H1 (cell line): ENCODE data around the gene IL17RA. TPM values are rescaled to one million over a fixed set of nuclear protein-coding genes. Genes with fewer than 3 reads are reported as not detected.
A peak's percentile ranks its signal among the peaks of the same experiment; 100 is the strongest.

Source experiments
- CTCF ChIA-PET: fragments of 300-600 bp; sonication (Branson Sonifier 250); formaldehyde crosslinking; loops from one replicate; lab custom pipeline; 2021; ENCODE audit not compliant: partially characterized antibody; lab: Charles Lee
- POLR2A ChIA-PET: fragments of 300-600 bp; sonication (Branson Sonifier 250); formaldehyde crosslinking; loops from one replicate; lab custom pipeline; 2021; ENCODE audit warnings: inconsistent platforms; ENCODE audit not compliant: partially characterized antibody; lab: Charles Lee
- DNase-seq, 2 experiments: peaks; one replicate each; pipeline versions ENCODE4 v3.0.0 to v3.0.0-alpha.2; 2010 to 2022; ENCODE audit warnings: low spot score in 2 of 2, low read depth in 1 of 2, mixed read lengths in 1 of 2
- FAIRE-seq: peaks from 2 replicates; lab custom pipeline; 2011; peaks lifted over from hg19 to GRCh38; lab: Jason Lieb, UNC
- H2AFZ ChIP-seq: 2 replicates; pipeline ENCODE4 v1.8.1; 2012; ENCODE audit warnings: low read length, inconsistent platforms
- H2AK5ac ChIP-seq: 2 replicates; pipeline ENCODE4 v1.6.1; 2013; ENCODE audit warnings: low read depth, low read length
- H2BK120ac ChIP-seq: replicated peaks from 2 replicates; pipeline ENCODE3; 2013; ENCODE audit warnings: low read depth, low read length, inconsistent platforms
- H2BK12ac ChIP-seq: 2 replicates; pipeline ENCODE4 v1.6.1; 2013; ENCODE audit warnings: low read depth, low read length
- H2BK15ac ChIP-seq: 2 replicates; pipeline ENCODE4 v1.6.1; 2013; ENCODE audit warnings: low read length
- H2BK20ac ChIP-seq: 2 replicates; pipeline ENCODE4 v1.6.1; 2013; ENCODE audit warnings: low read length
- H2BK5ac ChIP-seq: 2 replicates; pipeline ENCODE4 v1.6.1; 2013; ENCODE audit warnings: low read depth, low read length
- H3K14ac ChIP-seq: 2 replicates; pipeline ENCODE4 v1.6.1; 2013; ENCODE audit warnings: inconsistent platforms; ENCODE audit not compliant: insufficient read length
- H3K18ac ChIP-seq: 2 replicates; pipeline ENCODE4 v1.6.1; 2013; ENCODE audit warnings: low read length; ENCODE audit errors: extremely low read depth
- H3K23ac ChIP-seq: 2 replicates; pipeline ENCODE4 v1.6.1; 2013; ENCODE audit warnings: inconsistent platforms; ENCODE audit not compliant: insufficient read length
- H3K23me2 ChIP-seq: 2 replicates; pipeline ENCODE4 v1.6.1; 2013; ENCODE audit warnings: low read depth, low read length
- H3K27ac ChIP-seq: 2 replicates; pipeline ENCODE4 v1.6.1; 2011; ENCODE audit warnings: low read depth, low read length, inconsistent platforms
- H3K27me3 ChIP-seq, 4 experiments: replicated peaks in 1 of 4; 1 replicate in 1 of 4; 2 replicates in 3 of 4; pipeline versions ENCODE4 v1.6.1 to v1.8.1; 2011 to 2013; ENCODE audit warnings: low read length in 3 of 4, mild to moderate bottlenecking in 3 of 4, inconsistent platforms in 2 of 4, mixed read lengths in 2 of 4, moderate library complexity in 1 of 4; ENCODE audit not compliant: control insufficient read depth in 3 of 4, insufficient read depth in 3 of 4; ENCODE audit errors: extremely low read depth in 1 of 4
- H3K36me3 ChIP-seq, 4 experiments: 2 replicates each; pipeline versions ENCODE4 v1.6.1 to v1.8.1; 2011 to 2013; ENCODE audit warnings: mild to moderate bottlenecking in 4 of 4, low read length in 3 of 4, moderate library complexity in 2 of 4, control low read depth in 1 of 4, inconsistent platforms in 1 of 4; ENCODE audit not compliant: insufficient read depth in 4 of 4, control insufficient read depth in 2 of 4
- H3K4ac ChIP-seq: replicated peaks from 2 replicates; pipeline ENCODE3; 2013; ENCODE audit warnings: low read length, low read depth, mixed read lengths, inconsistent platforms; ENCODE audit not compliant: insufficient read length
- H3K4me1 ChIP-seq, 4 experiments: replicated peaks in 1 of 4; 1 replicate in 1 of 4; 2 replicates in 3 of 4; pipeline versions ENCODE4 v1.6.1 to v1.8.1; 2011 to 2013; ENCODE audit warnings: low read length in 3 of 4, inconsistent platforms in 2 of 4, mixed read lengths in 1 of 4; ENCODE audit not compliant: insufficient read depth in 4 of 4, control insufficient read depth in 3 of 4
- H3K4me2 ChIP-seq, 2 experiments: 2 replicates each; pipeline versions ENCODE4 v1.6.1 to v1.8.1; 2011 to 2013; ENCODE audit warnings: low read depth in 2 of 2, low read length in 2 of 2, control low read depth in 1 of 2, inconsistent platforms in 1 of 2, mild to moderate bottlenecking in 1 of 2; ENCODE audit not compliant: insufficient read depth in 1 of 2
- H3K4me3 ChIP-seq, 4 experiments: fragments of 200-600, 300-600 bp in 1 of 4; sonication (generic), shearing (Covaris generic), sonication (Bioruptor Twin) in 1 of 4; 2 replicates each; pipeline versions ENCODE4 v1.5.1 to v1.8.1; 2011 to 2016; ENCODE audit warnings: low read length in 4 of 4, low read depth in 3 of 4, control low read depth in 2 of 4, inconsistent platforms in 2 of 4, mild to moderate bottlenecking in 2 of 4, mixed read lengths in 1 of 4, moderate library complexity in 1 of 4; ENCODE audit not compliant: insufficient read depth in 2 of 4; ENCODE audit errors: extremely low read depth in 1 of 4
- H3K56ac ChIP-seq: replicated peaks from 2 replicates; pipeline ENCODE3; 2013; ENCODE audit warnings: low read depth, mild to moderate bottlenecking, mixed read lengths, low read length, inconsistent platforms; ENCODE audit not compliant: insufficient read length
- H3K79me1 ChIP-seq: 2 replicates; pipeline ENCODE4 v1.6.1; 2013; ENCODE audit warnings: low read depth, low read length, control low read depth
- H3K79me2 ChIP-seq, 2 experiments: 2 replicates each; pipeline versions ENCODE4 v1.6.1 to v1.8.1; 2012 to 2013; ENCODE audit warnings: low read length in 2 of 2, mild to moderate bottlenecking in 2 of 2, inconsistent platforms in 1 of 2; ENCODE audit not compliant: insufficient read depth in 2 of 2, control insufficient read depth in 1 of 2
- H3K9ac ChIP-seq, 4 experiments: replicated peaks in 1 of 4; 1 replicate in 1 of 4; 2 replicates in 3 of 4; pipeline versions ENCODE4 v1.6.1 to v1.8.1; 2011 to 2013; ENCODE audit warnings: low read depth in 3 of 4, low read length in 3 of 4, control low read depth in 2 of 4, mild to moderate bottlenecking in 2 of 4, moderate library complexity in 2 of 4, inconsistent platforms in 1 of 4; ENCODE audit errors: extremely low read depth in 1 of 4
- H3K9me3 ChIP-seq, 2 experiments: 2 replicates each; pipeline versions ENCODE4 v1.6.1 to v1.8.1; 2012 to 2013; ENCODE audit warnings: mild to moderate bottlenecking in 2 of 2, moderate library complexity in 2 of 2, control low read depth in 1 of 2, inconsistent platforms in 1 of 2, low read depth in 1 of 2, low read length in 1 of 2, mixed read lengths in 1 of 2; ENCODE audit not compliant: insufficient read depth in 2 of 2
- H4K20me1 ChIP-seq, 2 experiments: replicated peaks in 1 of 2; 2 replicates each; pipeline versions ENCODE3 to v1.8.1; 2011 to 2013; ENCODE audit warnings: inconsistent platforms in 2 of 2, low read length in 2 of 2, mild to moderate bottlenecking in 1 of 2; ENCODE audit not compliant: insufficient read depth in 2 of 2, control insufficient read depth in 1 of 2
- H4K5ac ChIP-seq: 2 replicates; pipeline ENCODE4 v1.6.1; 2013; ENCODE audit warnings: low read length, low read depth, mixed read lengths, inconsistent platforms; ENCODE audit not compliant: insufficient read length
- H4K8ac ChIP-seq: 2 replicates; pipeline ENCODE4 v1.8.0; 2013; ENCODE audit warnings: mild to moderate bottlenecking, moderate library complexity, low read length, inconsistent platforms; ENCODE audit not compliant: insufficient read depth; ENCODE audit errors: extremely low read depth
- H4K91ac ChIP-seq: replicated peaks from 2 replicates; pipeline ENCODE3; 2013; ENCODE audit warnings: low read length, mixed read lengths, inconsistent platforms; ENCODE audit not compliant: insufficient read length
- WGBS, 2 experiments: shearing (Covaris generic) in 1 of 2; methylation state at CpG; one replicate each; pipeline versions ENCODE4 v1.1.6 to v1.1.7; 2013 to 2015; ENCODE audit warnings: low lambda C conversion rate in 2 of 2, mixed read lengths in 2 of 2, inconsistent platforms in 1 of 2, low coverage in 1 of 2, missing lambda C conversion rate in 1 of 2; ENCODE audit not compliant: insufficient replicate concordance in 2 of 2, insufficient coverage in 1 of 2, insufficient read length in 1 of 2; ENCODE audit errors: extremely low coverage in 1 of 2, missing lambda C conversion rate in 1 of 2; 5-methylcytosine and 5-hydroxymethylcytosine counted together
- long read RNA-seq, 2 experiments: library from RNA in 1 of 2; library from capped mRNA in 1 of 2; stranded (forward); transcript quantifications; one replicate each; pipeline ENCODE4 v2.0.0, GENCODE V29; 2021; ENCODE audit warnings: inconsistent platforms in 1 of 2
- polyA minus RNA-seq, 3 experiments: library from RNA; depleted of rRNA, polyadenylated mRNA; stranded (reverse); fragments of >200 nt; gene quantifications; 1 replicate in 2 of 3; 2 replicates in 1 of 3; pipeline ENCODE4 v1.2.3, GENCODE V29; 2011
- polyA plus RNA-seq, 7 experiments: library from polyadenylated mRNA; depleted of rRNA in 3 of 7; stranded (reverse) in 5 of 7; unstranded in 2 of 7; fragments of >200 nt in 5 of 7; fragments of 200-250 nt in 2 of 7; gene quantifications; 1 replicate in 5 of 7; 2 replicates in 1 of 7; 4 replicates in 1 of 7; pipeline versions ENCODE4 v1.2.1 to v1.2.3, GENCODE V29; 2011 to 2013; ENCODE audit warnings: missing spikeins in 2 of 7, mixed read lengths in 2 of 7
- total RNA-seq: library from RNA; stranded (reverse); fragmentation: NEBNext Ultra II Directional; extraction: Animal tissue kit (Norgen Biotek cat#: 25700); gene quantifications from 2 replicates; pipeline ENCODE4 v1.2.1, GENCODE V29; 2021
- TF ChIP-seq, protein P1 (sequence below): IDR thresholded peaks from 2 replicates; pipeline ENCODE4 v1.6.1; 2012; ENCODE audit warnings: inconsistent platforms
- TF ChIP-seq, protein P2 (sequence below): IDR thresholded peaks from 2 replicates; pipeline ENCODE4 v1.6.1; 2012; ENCODE audit warnings: low read length, inconsistent platforms

IL17RA gene, protein sequence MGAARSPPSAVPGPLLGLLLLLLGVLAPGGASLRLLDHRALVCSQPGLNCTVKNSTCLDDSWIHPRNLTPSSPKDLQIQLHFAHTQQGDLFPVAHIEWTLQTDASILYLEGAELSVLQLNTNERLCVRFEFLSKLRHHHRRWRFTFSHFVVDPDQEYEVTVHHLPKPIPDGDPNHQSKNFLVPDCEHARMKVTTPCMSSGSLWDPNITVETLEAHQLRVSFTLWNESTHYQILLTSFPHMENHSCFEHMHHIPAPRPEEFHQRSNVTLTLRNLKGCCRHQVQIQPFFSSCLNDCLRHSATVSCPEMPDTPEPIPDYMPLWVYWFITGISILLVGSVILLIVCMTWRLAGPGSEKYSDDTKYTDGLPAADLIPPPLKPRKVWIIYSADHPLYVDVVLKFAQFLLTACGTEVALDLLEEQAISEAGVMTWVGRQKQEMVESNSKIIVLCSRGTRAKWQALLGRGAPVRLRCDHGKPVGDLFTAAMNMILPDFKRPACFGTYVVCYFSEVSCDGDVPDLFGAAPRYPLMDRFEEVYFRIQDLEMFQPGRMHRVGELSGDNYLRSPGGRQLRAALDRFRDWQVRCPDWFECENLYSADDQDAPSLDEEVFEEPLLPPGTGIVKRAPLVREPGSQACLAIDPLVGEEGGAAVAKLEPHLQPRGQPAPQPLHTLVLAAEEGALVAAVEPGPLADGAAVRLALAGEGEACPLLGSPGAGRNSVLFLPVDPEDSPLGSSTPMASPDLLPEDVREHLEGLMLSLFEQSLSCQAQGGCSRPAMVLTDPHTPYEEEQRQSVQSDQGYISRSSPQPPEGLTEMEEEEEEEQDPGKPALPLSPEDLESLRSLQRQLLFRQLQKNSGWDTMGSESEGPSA
- 7.1 and 9.9 TPM in 2 replicates for total RNA-seq
- polyA plus RNA-seq (2011; rRNA removed), result 5.6 and 9.3 TPM in 2 replicates
- 5.3 TPM for polyA plus RNA-seq (2011; cell fraction: cytosol; rRNA removed)
- 9.2 TPM for polyA plus RNA-seq (2011; cell fraction: nucleus; rRNA removed)
- polyA plus RNA-seq (2012, experiment 1 of 2), result 3.9 to 4.6 TPM (median 4.5 TPM) in 4 replicates
- 4.0 TPM for polyA plus RNA-seq (2012, experiment 2 of 2)
- polyA plus RNA-seq (2013, experiment 1 of 2), result 7.6 TPM
- polyA plus RNA-seq (2013, experiment 2 of 2), result 7.6 TPM
- 7.4 and 10.6 TPM in 2 replicates for polyA minus RNA-seq (2011; rRNA and poly(A)+ RNA removed)
- polyA minus RNA-seq (2011; cell fraction: cytosol; rRNA and poly(A)+ RNA removed), result 3.4 TPM
- 5.5 TPM for polyA minus RNA-seq (2011; cell fraction: nucleus; rRNA and poly(A)+ RNA removed)
- long read RNA-seq, experiment 1, partial matches to known transcripts, result 0 of 7 reads
- long read RNA-seq, experiment 1, other reads (novel, unspliced or antisense), result 6 of 7 reads
- long read RNA-seq, experiment 2, result 0 reads

DNA sequence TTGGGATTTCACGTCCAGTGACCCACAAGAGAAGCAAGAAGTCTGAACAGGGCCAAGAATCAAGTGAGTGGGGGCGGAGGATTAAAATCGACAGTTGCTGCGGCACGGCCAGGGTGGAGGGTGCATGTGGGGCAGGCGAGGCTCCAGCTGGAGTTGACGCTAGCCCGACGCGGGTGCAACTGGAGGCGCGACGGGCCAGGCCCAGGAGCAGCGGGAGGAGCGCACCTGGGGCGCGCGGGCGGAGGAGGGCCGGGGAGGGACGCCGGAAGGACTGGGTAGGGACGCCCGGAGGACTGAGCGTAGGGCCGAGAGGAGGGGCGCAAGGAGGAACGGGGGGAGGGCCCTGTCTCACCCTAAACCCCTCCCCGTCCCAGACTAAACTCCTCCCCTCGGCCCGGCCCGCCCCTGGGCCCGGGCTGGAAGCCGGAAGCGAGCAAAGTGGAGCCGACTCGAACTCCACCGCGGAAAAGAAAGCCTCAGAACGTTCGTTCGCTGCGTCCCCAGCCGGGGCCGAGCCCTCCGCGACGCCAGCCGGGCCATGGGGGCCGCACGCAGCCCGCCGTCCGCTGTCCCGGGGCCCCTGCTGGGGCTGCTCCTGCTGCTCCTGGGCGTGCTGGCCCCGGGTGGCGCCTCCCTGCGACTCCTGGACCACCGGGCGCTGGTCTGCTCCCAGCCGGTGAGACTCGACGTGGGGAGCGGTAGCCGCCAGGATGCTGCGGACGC lies at the start of gene IL17RA:
TSS of gene IL17RA (plus strand) at position 447 of the 723 bp plus-strand sequence. CDS start at position 539, 92 bp downstream.
- Histone ChIP-seq H2BK12ac (no peak within 1 kb of the TSS), H2BK20ac (peak within 1 kb of the TSS; percentile 37; the same call in 1 of the 2 replicates), H3K79me1 (peaks cover 2% of the 10 kb centered on the region; the same call in 1 of the 2 replicates), H2BK5ac (no peak within 1 kb of the TSS), H2AK5ac (no peak within 1 kb of the TSS), H4K91ac (peak within 1 kb of the TSS; percentile 66), H3K79me2 (no peaks in the 10 kb centered on the region), H4K5ac (no peak within 1 kb of the TSS), H3K18ac (no peak within 1 kb of the TSS; the same call in none of the 2 replicates), H3K9me3 (no peaks in the 10 kb centered on the region), H2AFZ (peak within 1 kb of the TSS; percentile 66; the same call in 1 of the 2 replicates), H3K9ac (peak within 1 kb of the TSS in 2 of 4 experiments; percentile 38 to 52; a peak in 4 of 7 replicates), H3K14ac (no peak within 1 kb of the TSS), H3K4me1 (peaks cover 0 to 3% (median 2%) of the 10 kb centered on the region in 4 experiments; a peak in 4 of 7 replicates), H2BK15ac (no peak within 1 kb of the TSS; the same call in 1 of the 2 replicates), H3K36me3 (no peaks in the 10 kb centered on the region), H3K27ac (no peak within 1 kb of the TSS; the same call in 1 of the 2 replicates), H4K20me1 (peaks cover 2 to 7% of the 10 kb centered on the region in 2 experiments), H3K23me2 (peaks cover 10% of the 10 kb centered on the region; the same call in 1 of the 2 replicates), H3K4me3 (peak within 1 kb of the TSS; percentile 61 to 94 (median 68)), H4K8ac (peak within 1 kb of the TSS; percentile 89), H3K27me3 (peaks cover 9 to 32% (median 18%) of the 10 kb centered on the region in 4 experiments), H3K23ac (no peak within 1 kb of the TSS), H3K4me2 (peak within 1 kb of the TSS; percentile 85 to 92), H3K56ac (peak within 1 kb of the TSS; percentile 54), H2BK120ac (no peak within 1 kb of the TSS), H3K4ac (peak within 1 kb of the TSS; percentile 66)
- CTCF ChIA-PET, result interaction anchor here (0.8 to 2.8 kb wide), 3 partner anchors 11 to 271 kb away, joined by 3 to 17 read pairs (median 4); no protein-coding TSS in a partner anchor
- 2% methylated on average over 52 of the region's 68 CpGs; no CpG with 5 or more reads in 1 of the 2 experiments for WGBS, 2 experiments
- POLR2A ChIA-PET, result no interaction called here
- DNase-seq, result peak; percentile 79 to 95
- FAIRE-seq, result no peak
- TF ChIP-seq, protein P1, sequence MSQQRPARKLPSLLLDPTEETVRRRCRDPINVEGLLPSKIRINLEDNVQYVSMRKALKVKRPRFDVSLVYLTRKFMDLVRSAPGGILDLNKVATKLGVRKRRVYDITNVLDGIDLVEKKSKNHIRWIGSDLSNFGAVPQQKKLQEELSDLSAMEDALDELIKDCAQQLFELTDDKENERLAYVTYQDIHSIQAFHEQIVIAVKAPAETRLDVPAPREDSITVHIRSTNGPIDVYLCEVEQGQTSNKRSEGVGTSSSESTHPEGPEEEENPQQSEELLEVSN, result peak; percentile 53; the same call in 1 of the 2 replicates
- TF ChIP-seq, protein P2, sequence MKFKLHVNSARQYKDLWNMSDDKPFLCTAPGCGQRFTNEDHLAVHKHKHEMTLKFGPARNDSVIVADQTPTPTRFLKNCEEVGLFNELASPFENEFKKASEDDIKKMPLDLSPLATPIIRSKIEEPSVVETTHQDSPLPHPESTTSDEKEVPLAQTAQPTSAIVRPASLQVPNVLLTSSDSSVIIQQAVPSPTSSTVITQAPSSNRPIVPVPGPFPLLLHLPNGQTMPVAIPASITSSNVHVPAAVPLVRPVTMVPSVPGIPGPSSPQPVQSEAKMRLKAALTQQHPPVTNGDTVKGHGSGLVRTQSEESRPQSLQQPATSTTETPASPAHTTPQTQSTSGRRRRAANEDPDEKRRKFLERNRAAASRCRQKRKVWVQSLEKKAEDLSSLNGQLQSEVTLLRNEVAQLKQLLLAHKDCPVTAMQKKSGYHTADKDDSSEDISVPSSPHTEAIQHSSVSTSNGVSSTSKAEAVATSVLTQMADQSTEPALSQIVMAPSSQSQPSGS, result no peak
